Loucy (cell line): ENCODE results near the gene CCM2.

Experiments used
- H2AFZ ChIP-seq: fragments of 200-600 bp; sonication (generic); 2 replicates; pipeline ENCODE4 v1.6.0; 2016; ENCODE audit warnings: antibody characterized with exemption, mild to moderate bottlenecking, low read length, moderate library complexity
- H3F3A ChIP-seq: fragments of 200-600 bp; 2 replicates; pipeline ENCODE4 v1.6.0; 2016; ENCODE audit warnings: antibody characterized with exemption, low read depth, mild to moderate bottlenecking
- H3K27me3 ChIP-seq: fragments of 200-600 bp; sonication (generic); 2 replicates; pipeline ENCODE4 v1.6.1; 2014; ENCODE audit warnings: low read length, mild to moderate bottlenecking; ENCODE audit not compliant: insufficient read depth, poor library complexity, severe bottlenecking
- H3K36me3 ChIP-seq: fragments of 200-600 bp; sonication (generic); 2 replicates; pipeline ENCODE4 v1.6.1; 2016; ENCODE audit warnings: low read length; ENCODE audit not compliant: insufficient read depth
- H3K4me1 ChIP-seq: fragments of 200-600 bp; sonication (generic); 2 replicates; pipeline ENCODE4 v1.5.1; 2014; ENCODE audit warnings: low read length, mild to moderate bottlenecking; ENCODE audit not compliant: insufficient read depth, poor library complexity, severe bottlenecking
- H3K4me2 ChIP-seq: fragments of 200-600 bp; sonication (generic); 2 replicates; pipeline ENCODE4 v1.6.0; 2014; ENCODE audit warnings: antibody characterized with exemption, low read length, low read depth, mild to moderate bottlenecking; ENCODE audit not compliant: poor library complexity, severe bottlenecking
- H3K4me3 ChIP-seq: fragments of 200-600 bp; sonication (generic); 2 replicates; pipeline ENCODE4 v1.5.1; 2014; ENCODE audit warnings: low read length, mild to moderate bottlenecking, mixed read lengths; ENCODE audit not compliant: poor library complexity, severe bottlenecking
- H3K79me2 ChIP-seq: fragments of 200-600 bp; sonication (generic); 2 replicates; pipeline ENCODE4 v1.6.1; 2014; ENCODE audit warnings: low read length; ENCODE audit not compliant: insufficient read depth
- H3K9ac ChIP-seq: fragments of 200-600 bp; sonication (generic); 2 replicates; pipeline ENCODE4 v1.6.0; 2014; ENCODE audit warnings: mild to moderate bottlenecking, low read depth, low read length, moderate library complexity; ENCODE audit not compliant: poor library complexity, severe bottlenecking
- H3K9me2 ChIP-seq: fragments of 200-600 bp; sonication (generic); replicated peaks from 2 replicates; pipeline ENCODE4 v1.6.1; 2016; ENCODE audit warnings: low read depth, low read length, mixed read lengths
- H3K9me3 ChIP-seq: fragments of 200-600 bp; sonication (generic); 2 replicates; pipeline ENCODE4 v1.6.1; 2014; ENCODE audit warnings: mild to moderate bottlenecking, antibody characterized with exemption, low read length, low read depth; ENCODE audit not compliant: insufficient read depth
- H4K20me1 ChIP-seq: fragments of 200-600 bp; sonication (generic); 2 replicates; pipeline ENCODE4 v1.6.0; 2014; ENCODE audit warnings: antibody characterized with exemption, low read length, mild to moderate bottlenecking; ENCODE audit not compliant: insufficient read depth, poor library complexity, severe bottlenecking
- EZH2phosphoT487 ChIP-seq: fragments of 200-600 bp; IDR thresholded peaks from 2 replicates; pipeline ENCODE4 v1.6.1; 2018; ENCODE audit warnings: antibody characterized with exemption, mild to moderate bottlenecking, moderate library complexity, borderline replicate concordance
- TF ChIP-seq, protein P1 (sequence below): fragments of 200-600 bp; sonication (generic); conservative IDR thresholded peaks from 2 replicates; pipeline ENCODE4 v1.5.1; 2014; ENCODE audit warnings: mild to moderate bottlenecking, antibody characterized with exemption, low read length

The CCM2 gene

DNA sequence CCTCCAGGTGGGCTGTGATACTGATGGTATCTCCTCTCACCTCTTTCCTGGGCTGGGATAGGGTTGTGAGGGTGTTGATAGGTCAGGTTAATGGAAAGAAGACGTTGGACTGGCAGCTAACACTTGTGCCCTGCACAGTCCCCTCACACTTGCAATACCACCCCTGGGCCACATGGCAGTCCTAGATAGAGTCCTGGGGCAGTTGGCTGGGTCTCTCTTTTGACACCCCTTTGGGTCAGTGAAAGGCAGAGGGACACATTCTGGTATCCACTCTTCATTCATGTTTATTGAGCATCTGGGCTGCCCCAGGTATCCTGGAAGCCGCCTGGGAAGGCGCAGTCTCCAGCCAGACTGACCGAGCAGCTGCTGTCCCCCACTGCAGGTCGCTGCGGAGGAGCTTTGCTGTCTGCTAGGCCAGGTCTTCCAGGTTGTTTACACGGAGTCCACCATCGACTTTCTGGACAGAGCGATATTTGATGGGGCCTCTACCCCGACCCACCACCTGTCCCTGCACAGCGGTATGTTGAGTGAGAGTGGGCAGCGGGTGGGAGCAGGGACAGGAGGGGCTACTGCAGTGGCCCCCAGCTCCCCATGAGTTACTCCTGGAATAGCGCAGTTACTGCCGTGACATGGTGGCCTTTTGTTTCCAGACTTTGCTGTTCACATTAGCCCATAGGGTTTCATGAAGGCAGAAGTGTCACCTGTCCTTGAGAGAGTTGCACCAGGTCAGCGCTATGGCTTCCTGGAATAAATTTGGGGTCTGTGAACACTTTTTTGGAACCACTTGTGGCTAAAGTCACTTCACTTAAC is 69.6 kb downstream of the CCM2 start:
- Histone ChIP-seq H3K4me2 (no peak overlapping the region), H2AFZ (no peak overlapping the region), H3K4me3 (no peak overlapping the region), H3K9ac (no peak overlapping the region), H3K9me2 (no peaks in the 10 kb centered on the region), H3K36me3 (peaks cover 93% of the 10 kb centered on the region; the same call in 1 of the 2 replicates), H3K9me3 (no peaks in the 10 kb centered on the region), H3F3A (no peaks in the 10 kb centered on the region), H4K20me1 (peaks cover 34% of the 10 kb centered on the region), H3K79me2 (peaks cover 47% of the 10 kb centered on the region), H3K4me1 (no peaks in the 10 kb centered on the region), H3K27me3 (no peaks in the 10 kb centered on the region)
- no peak for TF ChIP-seq EZH2phosphoT487
- TF ChIP-seq, protein P1, sequence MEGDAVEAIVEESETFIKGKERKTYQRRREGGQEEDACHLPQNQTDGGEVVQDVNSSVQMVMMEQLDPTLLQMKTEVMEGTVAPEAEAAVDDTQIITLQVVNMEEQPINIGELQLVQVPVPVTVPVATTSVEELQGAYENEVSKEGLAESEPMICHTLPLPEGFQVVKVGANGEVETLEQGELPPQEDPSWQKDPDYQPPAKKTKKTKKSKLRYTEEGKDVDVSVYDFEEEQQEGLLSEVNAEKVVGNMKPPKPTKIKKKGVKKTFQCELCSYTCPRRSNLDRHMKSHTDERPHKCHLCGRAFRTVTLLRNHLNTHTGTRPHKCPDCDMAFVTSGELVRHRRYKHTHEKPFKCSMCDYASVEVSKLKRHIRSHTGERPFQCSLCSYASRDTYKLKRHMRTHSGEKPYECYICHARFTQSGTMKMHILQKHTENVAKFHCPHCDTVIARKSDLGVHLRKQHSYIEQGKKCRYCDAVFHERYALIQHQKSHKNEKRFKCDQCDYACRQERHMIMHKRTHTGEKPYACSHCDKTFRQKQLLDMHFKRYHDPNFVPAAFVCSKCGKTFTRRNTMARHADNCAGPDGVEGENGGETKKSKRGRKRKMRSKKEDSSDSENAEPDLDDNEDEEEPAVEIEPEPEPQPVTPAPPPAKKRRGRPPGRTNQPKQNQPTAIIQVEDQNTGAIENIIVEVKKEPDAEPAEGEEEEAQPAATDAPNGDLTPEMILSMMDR, result no peak; the same call in 1 of the 2 replicates

DNA sequence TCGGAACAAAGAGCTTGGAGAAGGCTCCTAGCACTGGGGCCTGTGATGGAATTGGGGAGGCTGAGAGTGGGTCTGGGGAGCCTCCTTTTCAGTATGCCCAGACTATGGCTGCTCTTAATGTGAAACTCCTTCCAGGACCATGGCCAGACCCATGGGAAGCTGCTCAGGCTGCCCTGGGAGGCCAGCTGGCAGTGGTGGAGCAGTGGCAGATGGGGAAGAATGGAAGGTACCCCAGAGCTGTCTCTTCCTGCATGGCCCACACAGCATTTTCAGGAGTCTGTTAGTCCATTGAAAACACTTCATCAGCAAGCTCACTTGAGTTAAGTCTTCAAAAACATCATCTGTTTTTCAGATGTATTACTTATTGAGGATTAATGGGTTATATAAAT is 70.2 kb downstream of the CCM2 start:
- no peak overlapping the region for H3K9ac ChIP-seq
- TF ChIP-seq, protein P1, result no peak
- TF ChIP-seq EZH2phosphoT487, result no peak
- no peak overlapping the region for H3K4me2 ChIP-seq
- no peaks in the 10 kb centered on the region for H3K4me1 ChIP-seq
- no peaks in the 10 kb centered on the region for H3K9me3 ChIP-seq
- H3K27me3 ChIP-seq, result no peaks in the 10 kb centered on the region
- H4K20me1 ChIP-seq, result peaks cover 30% of the 10 kb centered on the region
- H3K79me2 ChIP-seq, result peaks cover 42% of the 10 kb centered on the region
- peaks cover 93% of the 10 kb centered on the region; the same call in 1 of the 2 replicates for H3K36me3 ChIP-seq
- no peaks in the 10 kb centered on the region for H3F3A ChIP-seq
- H2AFZ ChIP-seq, result no peak overlapping the region
- no peaks in the 10 kb centered on the region for H3K9me2 ChIP-seq
- no peak overlapping the region for H3K4me3 ChIP-seq

DNA sequence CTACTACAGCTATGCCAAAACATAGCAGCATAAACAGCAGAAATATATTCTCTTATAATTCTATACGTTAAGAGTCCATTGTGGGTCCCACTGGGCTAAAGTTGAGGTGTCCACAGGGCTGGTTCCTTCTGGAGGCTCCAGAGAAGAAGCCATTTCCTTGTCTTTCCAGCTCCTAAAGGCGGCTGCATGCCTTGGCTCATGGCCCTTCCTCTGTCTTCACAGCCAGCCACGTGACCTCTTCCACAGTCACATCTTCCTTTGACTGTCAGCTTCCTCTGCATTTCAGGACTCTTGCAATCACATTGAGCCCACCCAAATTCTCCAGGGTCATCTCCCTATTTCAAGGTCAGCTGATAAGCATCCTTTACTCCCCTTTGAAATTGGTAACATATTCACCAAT is 71.5 kb downstream of the CCM2 start:
- Histone ChIP-seq H3K9ac (no peak overlapping the region), H3F3A (no peaks in the 10 kb centered on the region), H3K4me1 (no peaks in the 10 kb centered on the region), H3K9me2 (no peaks in the 10 kb centered on the region), H2AFZ (no peak overlapping the region), H3K79me2 (peaks cover 30% of the 10 kb centered on the region; the same call in 1 of the 2 replicates), H3K36me3 (peaks cover 95% of the 10 kb centered on the region; the same call in 1 of the 2 replicates), H4K20me1 (peaks cover 30% of the 10 kb centered on the region), H3K4me2 (no peak overlapping the region), H3K4me3 (no peak overlapping the region), H3K9me3 (no peaks in the 10 kb centered on the region), H3K27me3 (no peaks in the 10 kb centered on the region)
- TF ChIP-seq, protein P1, result no peak
- TF ChIP-seq EZH2phosphoT487, result no peak
